Measurements from ENCODE around the gene LPCAT1. TPM values are rescaled to one million over a fixed set of nuclear protein-coding genes. Genes with fewer than 3 reads are reported as not detected.
"Not testable (repeated sequence)": the region's sequence is repeated elsewhere in the genome, so short reads cannot be mapped to it uniquely, and the experiment has no call there.

Gene LPCAT1
- total RNA-seq, 1 experiment from 2014 or later: 59.8 TPM

- H3K27me3 ChIP-seq (ENCODE audit: control insufficient read depth, insufficient read depth, low read length); H3K27ac ChIP-seq (ENCODE audit: low read length); BruUV-seq (replicated peaks); H3K36me3 ChIP-seq (ENCODE audit: control insufficient read depth, insufficient read depth, low read length); H3K4me1 ChIP-seq (ENCODE audit: control insufficient read depth, insufficient read depth, low read length); POLR2A ChIA-PET; in situ Hi-C loops (cut with HindIII; ENCODE audit: low pct_unique_long_range_greater_than_20kb, low sequenced_read_pairs); intact Hi-C loops (cut with micrococcal nuclease; ENCODE audit: unreplicated experiment); DNase-seq (ENCODE audit: low read depth, low spot score); H3K4me3 ChIP-seq (ENCODE audit: low read depth in 2 of 2, low read length in 2 of 2); H3K9me3 ChIP-seq (ENCODE audit: control insufficient read depth, insufficient read depth, low read depth, low read length); ATAC-seq; CTCF ChIA-PET: not testable (repeated sequence)
Measured at GRCh38 chr5:1539393-1540161, 15.8 kb upstream of the LPCAT1 start.

GRCh38 chr5:1538741-1539392, 15.1 kb upstream of the LPCAT1 start:
- Histone ChIP-seq H3K27me3 (ENCODE audit: control insufficient read depth, insufficient read depth, low read length) (no peaks in the 10 kb centered on the region), H3K36me3 (ENCODE audit: control insufficient read depth, insufficient read depth, low read length) (no peaks in the 10 kb centered on the region), H3K9me3 (ENCODE audit: control insufficient read depth, insufficient read depth, low read depth, low read length) (no peaks in the 10 kb centered on the region), H3K4me3 (ENCODE audit: low read depth in 2 of 2, low read length in 2 of 2) (no peak overlapping the region), H3K4me1 (ENCODE audit: control insufficient read depth, insufficient read depth, low read length) (no peaks in the 10 kb centered on the region), H3K27ac (ENCODE audit: low read length) (no peak overlapping the region)
- ATAC-seq (no peak), DNase-seq (ENCODE audit: low read depth, low spot score) (no peak)
- CTCF ChIA-PET: no interaction called here
- no peak for TF ChIP-seq REST (IDR thresholded peaks at IDR 0.05; ENCODE audit: insufficient read depth in 1 of 2, low read depth in 2 of 2, low read length in 1 of 2)
- TF ChIP-seq POLR2AphosphoS5 (IDR thresholded peaks at IDR 0.05; ENCODE audit: low read depth, low read length): no peak
- no peak for TF ChIP-seq TCF7L2 (IDR thresholded peaks at IDR 0.05; ENCODE audit: low read depth, low read length)
- no peak for TF ChIP-seq CTCF (IDR thresholded peaks at IDR 0.05)
- TF ChIP-seq SIN3A (IDR thresholded peaks at IDR 0.05; ENCODE audit: borderline replicate concordance, insufficient read depth, low read depth, low read length): no peak
- POLR2A ChIA-PET: no interaction called here
- intact Hi-C loops (cut with micrococcal nuclease; ENCODE audit: unreplicated experiment) (no loop called here), in situ Hi-C loops (cut with HindIII; ENCODE audit: low pct_unique_long_range_greater_than_20kb, low sequenced_read_pairs) (no loop called here)
- BruUV-seq (replicated peaks): no TSS peak

GRCh38 chr5:1538276-1538675, 14.5 kb upstream of the LPCAT1 start:
- intact Hi-C loops (cut with micrococcal nuclease; ENCODE audit: unreplicated experiment) (no loop called here), in situ Hi-C loops (cut with HindIII; ENCODE audit: low pct_unique_long_range_greater_than_20kb, low sequenced_read_pairs) (no loop called here)
- Histone ChIP-seq H3K27ac (ENCODE audit: low read length) (no peak overlapping the region), H3K9me3 (ENCODE audit: control insufficient read depth, insufficient read depth, low read depth, low read length) (no peaks in the 10 kb centered on the region), H3K4me1 (ENCODE audit: control insufficient read depth, insufficient read depth, low read length) (no peaks in the 10 kb centered on the region), H3K27me3 (ENCODE audit: control insufficient read depth, insufficient read depth, low read length) (no peaks in the 10 kb centered on the region), H3K36me3 (ENCODE audit: control insufficient read depth, insufficient read depth, low read length) (no peaks in the 10 kb centered on the region), H3K4me3 (ENCODE audit: low read depth in 2 of 2, low read length in 2 of 2) (no peak overlapping the region)
- no TSS peak for BruUV-seq (replicated peaks)
- CTCF ChIA-PET: no interaction called here
- DNase-seq (ENCODE audit: low read depth, low spot score) (no peak), ATAC-seq (no peak)
- TF ChIP-seq REST (IDR thresholded peaks at IDR 0.05; ENCODE audit: insufficient read depth in 1 of 2, low read depth in 2 of 2, low read length in 1 of 2): no peak
- TF ChIP-seq POLR2AphosphoS5 (IDR thresholded peaks at IDR 0.05; ENCODE audit: low read depth, low read length): no peak
- TF ChIP-seq TCF7L2 (IDR thresholded peaks at IDR 0.05; ENCODE audit: low read depth, low read length): no peak
- TF ChIP-seq CTCF (IDR thresholded peaks at IDR 0.05): no peak
- TF ChIP-seq SIN3A (IDR thresholded peaks at IDR 0.05; ENCODE audit: borderline replicate concordance, insufficient read depth, low read depth, low read length): no peak
- POLR2A ChIA-PET: no interaction called here

Data from Panc1 (cell line).